ENCODE measurements around the gene MTMR12.
"Not testable (repeated sequence)": the region's sequence is repeated elsewhere in the genome, so short reads cannot be mapped to it uniquely, and the experiment has no call there.

The MTMR12 gene

DNA sequence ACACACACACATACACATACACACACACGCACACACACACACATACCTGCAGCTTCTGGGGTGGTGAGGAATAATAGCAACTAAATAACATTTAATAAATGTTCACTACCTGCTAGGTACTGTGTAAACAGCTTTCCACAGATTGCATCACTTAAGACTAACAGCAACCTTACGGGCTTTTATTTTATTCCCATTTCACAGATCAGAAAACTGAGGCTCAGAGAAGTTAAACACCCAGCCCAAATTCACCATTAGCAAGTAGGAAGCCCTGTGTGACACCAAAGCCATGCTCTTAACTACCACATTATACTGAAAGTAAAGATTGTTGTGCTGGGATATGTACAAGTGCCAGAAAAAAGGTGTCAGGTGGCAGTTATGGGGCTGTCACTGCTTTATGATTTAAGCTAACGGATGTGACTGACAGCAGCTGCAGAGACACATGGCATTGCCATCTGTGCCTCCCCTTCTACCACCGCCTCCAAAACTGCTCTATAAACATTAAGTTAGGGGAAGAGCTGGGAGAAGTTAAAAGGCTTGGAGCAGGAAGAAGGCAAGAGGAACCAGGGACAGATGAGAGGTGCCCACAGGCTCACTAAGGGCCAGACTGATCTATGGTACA lies 13.6 kb downstream of the MTMR12 start:
- DNase-seq (ENCODE audit: low spot score), result no peak

DNA sequence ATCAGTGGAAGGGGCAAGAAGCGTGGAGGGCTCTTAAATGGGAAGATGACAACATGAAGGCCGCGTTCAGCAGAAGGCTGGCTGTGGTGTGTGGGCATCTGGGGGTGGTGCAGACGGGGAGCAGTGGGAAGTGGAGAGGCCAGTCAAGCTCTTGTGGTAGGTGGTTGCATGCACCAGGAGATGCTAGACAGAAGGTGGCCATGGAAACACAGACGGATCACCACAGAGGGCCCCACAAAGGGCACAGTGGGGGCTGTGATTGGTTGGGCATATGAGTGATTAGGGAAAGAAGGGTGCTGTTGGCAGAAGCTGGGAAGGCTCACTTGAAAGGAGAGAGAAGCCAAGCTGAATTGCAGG lies 14.7 kb downstream of the MTMR12 start:
- DNase-seq (ENCODE audit: low spot score), result no peak

DNA sequence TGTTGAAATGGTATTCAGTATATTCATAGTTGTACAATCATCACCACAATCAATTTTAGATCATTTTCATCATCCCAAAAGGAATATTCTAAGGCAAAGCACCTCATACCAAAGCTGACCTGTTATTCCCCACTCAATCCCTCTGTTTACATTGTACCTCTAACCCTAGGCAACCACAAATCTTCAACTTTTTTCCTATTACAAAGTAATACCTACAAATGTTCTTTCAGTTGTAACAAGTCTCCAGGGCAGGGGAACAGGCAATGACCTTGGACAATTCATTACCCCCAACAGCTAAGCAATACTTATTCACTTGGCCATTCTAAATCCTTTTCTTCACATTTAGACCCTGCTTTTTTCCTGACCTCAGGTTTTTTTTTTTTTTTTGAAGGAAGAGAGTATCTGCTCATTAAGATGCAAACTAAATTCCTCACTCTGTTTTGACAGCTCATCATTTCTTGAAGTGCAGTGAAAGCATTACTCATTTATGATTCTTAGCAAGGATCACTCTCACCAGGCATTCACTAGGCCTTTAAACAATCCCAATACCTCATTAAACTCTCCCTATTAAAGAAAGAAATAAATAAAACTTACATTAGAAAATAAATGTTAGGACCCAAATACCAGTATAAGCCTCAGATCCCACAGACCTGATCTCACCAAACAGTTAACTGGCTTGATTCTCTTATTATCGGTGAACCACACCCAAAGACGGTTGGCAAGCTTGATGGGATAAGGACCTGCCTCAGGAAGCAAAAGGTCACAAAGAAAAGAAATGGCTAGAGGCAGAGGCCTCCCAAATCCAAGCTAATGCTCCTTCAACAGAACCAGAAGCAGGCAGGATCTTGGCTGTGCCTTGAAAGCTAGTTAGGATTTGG lies 15.3 kb downstream of the MTMR12 start:
- DNase-seq (ENCODE audit: low spot score), result no peak

GRCh38 chr5:32295966-32296772 lies 16.6 kb downstream of the MTMR12 start:
- not testable (repeated sequence) for DNase-seq (ENCODE audit: low spot score)

- no peak for DNase-seq (ENCODE audit: low spot score)
Observed at GRCh38 chr5:32291591-32291990, 21.1 kb downstream of the MTMR12 start.

DNA sequence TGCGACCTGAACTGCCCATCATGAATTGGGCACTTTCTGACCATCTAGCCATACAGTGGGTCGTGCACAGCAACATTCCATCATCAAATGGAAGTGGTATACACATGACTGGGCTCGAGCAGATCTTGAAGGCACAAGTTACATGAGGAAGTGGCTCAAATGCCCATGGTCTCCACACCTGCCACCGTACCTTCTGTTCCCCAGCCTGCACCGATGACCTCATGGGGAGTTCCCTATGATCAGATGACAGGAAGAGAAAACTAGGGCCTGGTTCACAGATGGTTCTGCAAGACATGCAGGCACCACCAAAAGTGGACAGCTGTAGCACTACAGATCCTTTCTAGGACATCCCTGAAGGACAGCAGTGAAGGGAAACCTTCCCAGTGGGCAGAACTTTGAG lies 21.8 kb downstream of the MTMR12 start:
- DNase-seq (ENCODE audit: low spot score), result no peak

GRCh38 chr5:32290501-32290900 lies 22.2 kb downstream of the MTMR12 start:
- DNase-seq (ENCODE audit: low spot score), result not testable (repeated sequence)

DNA sequence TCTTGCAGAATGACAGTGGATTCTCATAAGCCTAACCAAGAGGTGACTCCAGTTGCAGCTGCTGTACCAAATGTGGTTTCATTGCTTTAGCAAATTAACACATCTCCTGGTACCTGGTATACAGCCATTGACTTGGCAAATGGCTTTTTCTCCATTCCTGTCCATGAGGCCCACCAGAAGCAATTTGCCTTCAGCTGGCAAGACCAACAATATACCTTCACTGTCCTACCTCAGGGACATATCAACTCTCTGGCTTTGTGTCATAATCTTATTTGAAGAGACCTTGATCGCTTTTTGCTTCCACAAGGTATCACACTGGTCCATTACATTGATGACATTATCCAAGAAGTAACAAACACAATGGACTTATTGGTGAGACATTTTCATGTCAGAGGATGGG lies 22.8 kb downstream of the MTMR12 start:
- not testable (repeated sequence) for DNase-seq (ENCODE audit: low spot score)

DNA sequence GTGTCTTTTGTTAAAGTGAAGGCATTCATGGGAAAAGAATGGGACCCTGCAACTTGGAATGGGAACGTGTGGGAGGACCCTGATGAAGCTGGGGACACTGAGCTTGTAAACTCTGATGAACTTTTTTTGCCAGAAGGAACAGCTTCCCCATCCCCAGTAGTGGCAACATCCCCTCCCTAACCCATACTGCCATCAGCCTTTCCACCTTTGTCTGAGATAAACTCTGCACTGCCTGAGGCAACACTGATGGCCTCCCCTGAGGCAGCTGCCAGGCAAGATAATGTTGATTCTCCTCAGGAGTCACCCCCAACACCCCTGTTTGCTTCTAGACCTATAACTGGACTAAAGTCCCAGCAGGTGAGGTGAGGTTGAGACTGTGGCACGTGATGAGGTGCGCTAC lies 24.6 kb downstream of the MTMR12 start:
- not testable (repeated sequence) for DNase-seq (ENCODE audit: low spot score)

- DNase-seq (ENCODE audit: low spot score), result not testable (repeated sequence)
Observed at GRCh38 chr5:32287525-32287924, 25.2 kb downstream of the MTMR12 start.

DNA sequence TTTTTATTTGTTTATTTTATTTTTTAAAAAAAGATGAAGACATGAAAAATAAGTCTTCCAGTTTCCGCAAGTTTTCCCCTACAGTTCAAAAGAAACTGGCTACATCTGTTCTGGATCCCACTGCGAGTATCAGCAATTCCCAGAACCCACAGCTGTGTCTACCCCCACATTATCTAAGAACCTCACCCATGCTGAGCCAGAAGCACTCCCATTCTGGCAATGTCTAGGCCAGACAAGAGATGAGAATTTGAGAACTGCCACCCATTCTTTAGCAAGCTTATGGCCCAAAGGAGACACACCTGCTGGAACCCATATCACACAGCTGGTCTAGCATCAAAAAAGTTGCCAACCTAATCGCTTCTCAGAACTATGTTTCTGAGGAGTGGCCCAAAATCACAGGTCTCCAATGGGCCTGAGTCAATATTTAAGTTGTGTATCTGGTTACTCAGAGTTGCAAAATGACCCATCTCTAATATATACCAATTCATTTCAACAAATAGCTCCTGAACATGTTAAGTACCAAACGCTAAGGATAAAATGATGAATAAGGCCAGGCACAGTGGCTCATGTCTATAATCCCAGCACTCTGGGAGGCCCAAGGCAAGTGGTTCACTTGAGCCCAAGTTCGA lies 27.1 kb downstream of the MTMR12 start:
- no peak for DNase-seq (ENCODE audit: low spot score)

DNA sequence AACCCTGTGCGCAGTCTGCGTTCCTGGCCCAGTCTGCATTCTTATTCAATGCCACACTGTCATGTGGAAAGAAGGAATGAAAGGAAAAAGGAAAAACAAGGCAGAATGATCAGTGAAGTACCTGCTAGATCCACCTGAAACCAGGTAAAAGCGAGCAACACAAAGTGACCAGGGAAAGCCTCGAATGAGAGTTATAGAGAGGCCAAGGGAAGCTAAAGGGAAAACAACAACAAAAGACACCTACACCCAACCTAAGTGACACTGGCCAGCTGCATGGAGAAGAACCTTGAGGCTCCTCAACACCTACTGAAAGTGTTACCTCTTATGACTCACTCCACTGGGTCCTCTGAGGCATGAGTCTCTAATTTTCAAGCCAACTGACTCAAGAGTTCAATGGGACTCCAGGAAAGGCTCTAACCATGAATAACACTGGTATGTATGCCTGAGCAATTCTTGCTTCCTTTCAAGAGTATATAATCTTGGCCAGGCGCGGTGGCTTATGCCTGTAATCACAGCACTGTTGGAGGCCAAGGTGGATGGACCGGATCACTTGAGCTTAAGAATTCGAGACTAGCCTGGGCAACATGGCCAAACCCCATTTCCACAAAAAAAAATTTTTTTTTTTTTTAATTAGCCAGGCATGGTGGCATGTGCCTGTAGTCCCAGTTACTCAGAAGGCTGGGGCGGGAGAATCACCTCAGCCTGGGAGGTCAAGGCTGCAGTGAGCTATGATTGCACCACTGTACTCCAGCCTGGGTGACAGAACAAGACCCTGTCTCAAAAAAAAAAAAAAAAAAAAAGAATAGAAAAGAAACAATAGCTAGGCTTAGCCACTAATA lies 29.0 kb downstream of the MTMR12 start:
- no peak for DNase-seq (ENCODE audit: low spot score)

- no peak for DNase-seq (ENCODE audit: low spot score)
Observed at GRCh38 chr5:32283061-32283460, 29.7 kb downstream of the MTMR12 start.

DNA sequence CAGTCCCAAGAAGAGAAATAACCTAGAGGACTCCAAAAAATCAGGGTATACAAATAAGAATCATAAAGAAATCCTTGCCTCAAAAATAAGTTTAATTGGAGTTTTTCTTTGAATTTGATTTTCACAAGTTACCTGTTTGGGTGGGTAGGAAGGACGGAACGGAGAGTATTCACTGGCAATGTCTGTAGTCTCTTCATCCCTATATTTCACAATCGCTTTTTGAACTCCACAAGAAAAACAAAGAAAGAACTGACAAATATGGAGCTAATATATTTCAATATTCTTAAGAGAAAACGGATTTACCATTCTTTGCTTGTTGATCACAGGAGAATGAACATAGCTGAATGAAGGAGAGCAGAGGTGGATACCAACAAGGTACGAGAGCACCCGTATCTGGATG lies 30.1 kb downstream of the MTMR12 start:
- no peak for DNase-seq (ENCODE audit: low spot score)

DNA sequence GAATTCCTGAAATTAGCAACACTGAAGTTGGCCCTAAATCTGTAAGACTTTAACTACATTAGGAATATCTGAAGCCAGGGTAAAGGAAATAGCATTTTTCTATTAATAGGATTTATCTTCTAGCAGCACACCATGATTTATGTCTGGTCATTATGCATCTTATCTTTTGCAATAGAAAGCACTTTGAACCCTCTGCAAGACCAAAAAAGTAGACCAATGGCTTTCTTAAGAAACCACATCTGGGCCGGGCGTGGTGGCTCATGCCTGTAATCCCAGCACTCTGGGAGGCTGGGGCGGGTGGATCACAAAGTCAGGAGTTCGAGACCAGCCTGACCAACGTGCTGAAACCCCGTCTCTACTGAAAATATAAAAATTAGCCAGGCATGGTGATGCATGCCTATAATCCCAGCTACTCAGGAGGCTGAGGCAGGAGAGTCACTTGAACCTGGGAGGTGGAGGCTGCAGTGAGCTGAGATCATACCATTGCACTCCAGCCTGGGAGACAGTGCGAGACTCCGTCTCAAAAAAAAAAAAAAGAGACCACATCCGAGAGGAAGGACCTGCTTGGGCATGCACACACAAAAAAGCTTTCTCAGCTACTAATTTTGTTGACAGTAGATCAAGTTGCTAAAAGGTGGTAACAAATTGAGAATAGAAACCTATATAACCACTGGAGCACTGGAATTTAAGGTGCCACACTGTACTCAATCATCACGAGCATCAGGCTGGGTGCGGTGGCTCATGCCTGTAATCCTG lies 31.2 kb downstream of the MTMR12 start:
- not testable (repeated sequence) for DNase-seq (ENCODE audit: low spot score)

DNA sequence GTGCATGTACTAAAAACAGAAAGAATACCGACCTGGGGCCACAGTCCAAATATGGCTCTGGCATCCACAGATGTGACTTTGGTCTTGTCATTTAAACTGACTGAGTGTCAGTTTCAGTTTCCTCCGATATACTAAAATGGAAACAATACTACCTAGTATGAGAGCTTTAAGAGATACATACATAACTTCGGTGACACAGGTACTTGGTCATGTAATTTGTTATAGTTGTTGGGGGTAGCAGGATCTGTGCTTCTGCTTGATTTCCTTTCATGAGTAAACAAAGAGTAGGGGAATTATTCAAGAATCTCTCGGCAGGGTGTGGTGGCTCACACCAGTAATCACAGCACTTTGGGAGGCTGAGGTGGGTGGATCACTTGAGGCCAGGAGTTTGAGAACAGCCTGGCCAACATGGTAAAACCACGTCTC lies 32.1 kb downstream of the MTMR12 start:
- no peak for DNase-seq (ENCODE audit: low spot score)

- DNase-seq (ENCODE audit: low spot score), result no peak
Observed at GRCh38 chr5:32279786-32280185, 33.0 kb downstream of the MTMR12 start.

DNA sequence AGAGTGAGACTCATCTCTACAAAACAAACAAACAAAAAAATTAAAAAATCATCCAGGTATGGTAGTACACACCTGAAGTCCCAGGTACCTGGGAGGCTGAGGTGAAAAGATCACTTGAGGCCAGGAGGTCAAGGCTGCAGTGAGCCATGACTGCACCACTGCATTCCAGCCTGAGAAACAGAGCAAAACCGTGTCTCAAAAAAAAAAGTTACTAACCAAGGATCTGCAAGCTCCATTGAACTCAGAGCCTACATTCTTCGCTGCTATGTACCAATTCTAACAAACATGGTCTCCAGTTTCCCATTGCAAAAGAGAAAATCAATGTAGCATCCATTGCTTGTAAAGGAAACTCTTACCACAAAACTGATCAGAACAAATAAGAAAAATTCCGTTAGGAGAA lies 33.5 kb downstream of the MTMR12 start:
- no peak for DNase-seq (ENCODE audit: low spot score)

DNA sequence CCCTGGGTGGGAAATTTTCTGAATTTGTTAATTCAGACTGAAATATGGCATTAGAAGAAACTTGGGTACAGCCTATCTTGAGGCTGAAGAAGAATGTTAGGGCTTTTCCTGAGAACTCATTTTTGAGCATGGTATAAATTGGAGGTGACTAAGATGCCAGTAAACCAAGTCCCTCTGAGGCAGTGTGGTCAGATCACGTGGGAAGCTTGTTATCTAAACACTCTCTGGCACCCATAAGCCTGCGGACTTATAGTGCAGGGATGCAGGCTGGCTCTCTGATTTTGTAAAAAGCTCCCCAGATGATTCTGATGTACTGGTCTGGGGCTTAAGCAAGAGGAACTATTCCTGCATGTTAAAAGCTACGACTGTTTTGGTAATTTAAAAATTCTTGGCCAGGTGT lies 34.3 kb downstream of the MTMR12 start:
- no peak for DNase-seq (ENCODE audit: low spot score)

- DNase-seq (ENCODE audit: low spot score), result no peak
Observed at GRCh38 chr5:32277798-32278197, 34.9 kb downstream of the MTMR12 start.

Measured in left forelimb (tissue), 1 donor.